HepG2 (cell line): ENCODE data around the gene STK38L. TPM values are rescaled to one million over a fixed set of nuclear protein-coding genes. Genes with fewer than 3 reads are reported as not detected.

Source experiments
- CC2D1A ChIP-seq: sonication (generic); formaldehyde crosslinking; IDR thresholded peaks from 2 replicates; pipeline ENCODE4 v1.8.1; 2023; ENCODE audit warnings: mild to moderate bottlenecking, missing genetic modification reagents
- DPF2 ChIP-seq: sonication (generic); formaldehyde crosslinking; IDR thresholded peaks from 2 replicates; pipeline ENCODE4 v1.4.0; 2020; ENCODE audit warnings: mild to moderate bottlenecking, low read depth, missing genetic modification reagents, borderline replicate concordance
- FOSL1 ChIP-seq: sonication (generic); formaldehyde crosslinking; IDR thresholded peaks from 2 replicates; pipeline ENCODE4 v1.9.0; 2021; ENCODE audit warnings: missing genetic modification reagents, borderline replicate concordance
- FOXP1 ChIP-seq, 2 experiments: fragments of 450-650 bp in 1 of 2; IDR thresholded peaks; 2 replicates each; pipeline ENCODE4 v1.6.1; 2017 to 2018; ENCODE audit warnings: antibody characterized with exemption in 1 of 2
- HMG20B ChIP-seq: conservative IDR thresholded peaks from 2 replicates; pipeline ENCODE4 v1.6.1; 2016; ENCODE audit warnings: missing genetic modification reagents, missing compliant biosample characterization
- HOMEZ ChIP-seq: IDR thresholded peaks from 2 replicates; pipeline ENCODE4 v1.6.1; 2016; ENCODE audit warnings: low read depth
- MZF1 ChIP-seq: sonication (generic); formaldehyde crosslinking; IDR thresholded peaks from 2 replicates; pipeline ENCODE4 v1.8.1; 2023; ENCODE audit warnings: mild to moderate bottlenecking, missing genetic modification reagents, borderline replicate concordance
- U2AF1 ChIP-seq: fragments of 200-400 bp; formaldehyde crosslinking; optimal IDR thresholded peaks from 2 replicates; pipeline ENCODE3; 2017; ENCODE audit warnings: mild to moderate bottlenecking, low read depth, low read length
- ZBTB25 ChIP-seq: IDR thresholded peaks from 2 replicates; pipeline ENCODE4 v1.6.1; 2018; ENCODE audit warnings: missing genetic modification reagents
- ZBTB33 ChIP-seq: sonication (generic); formaldehyde crosslinking; IDR thresholded peaks from 2 replicates; pipeline ENCODE4 v1.4.0; 2020; ENCODE audit warnings: missing genetic modification reagents
- ZBTB38 ChIP-seq: sonication (generic); formaldehyde crosslinking; IDR thresholded peaks from 2 replicates; pipeline ENCODE4 v1.5.1; 2020; ENCODE audit warnings: mild to moderate bottlenecking, missing genetic modification reagents
- ZKSCAN8 ChIP-seq: IDR thresholded peaks from 2 replicates; pipeline ENCODE4 v1.6.1; 2016; ENCODE audit warnings: borderline replicate concordance, missing genetic modification reagents, missing compliant biosample characterization
- ZNF235 ChIP-seq: sonication (generic); formaldehyde crosslinking; IDR thresholded peaks from 2 replicates; pipeline ENCODE4 v1.8.1; 2023; ENCODE audit warnings: mild to moderate bottlenecking, missing genetic modification reagents, borderline replicate concordance
- ZNF33A ChIP-seq: sonication (generic); formaldehyde crosslinking; IDR thresholded peaks from 2 replicates; pipeline ENCODE4 v1.5.1; 2020; ENCODE audit warnings: missing genetic modification reagents, mild to moderate bottlenecking, moderate library complexity, borderline replicate concordance
- ZNF501 ChIP-seq: sonication (generic); formaldehyde crosslinking; IDR thresholded peaks from 2 replicates; pipeline ENCODE4 v1.5.1; 2020; ENCODE audit warnings: mild to moderate bottlenecking, moderate library complexity, missing genetic modification reagents
- ZNF773 ChIP-seq: sonication (generic); formaldehyde crosslinking; IDR thresholded peaks from 2 replicates; pipeline ENCODE4 v1.4.0; 2020; ENCODE audit warnings: missing genetic modification reagents, borderline replicate concordance
- ZSCAN22 ChIP-seq: sonication (generic); formaldehyde crosslinking; IDR thresholded peaks from 2 replicates; pipeline ENCODE4 v1.4.0; 2020; ENCODE audit warnings: mild to moderate bottlenecking, missing genetic modification reagents
- polyA plus RNA-seq, 8 experiments: library from polyadenylated mRNA; depleted of rRNA in 3 of 8; stranded (reverse) in 7 of 8; unstranded in 1 of 8; fragments of >200 nt; fragmentation: Illumina TruSeq in 4 of 8; extraction: Trizol in 4 of 8; gene quantifications; 2 replicates each; pipeline versions ENCODE4 v1.2.1 to v1.2.3, GENCODE V29; 2011 to 2016; ENCODE audit warnings: low read depth in 4 of 8, missing spikeins in 1 of 8, mixed read lengths in 1 of 8; ENCODE audit not compliant: insufficient read depth in 1 of 8
- total RNA-seq, 5 experiments: library from RNA; depleted of rRNA; stranded (reverse); fragments of >200 nt; fragmentation: Illumina TruSeq; extraction: Trizol; gene quantifications; 2 replicates each; pipeline ENCODE4 v1.2.3, GENCODE V29; 2016; ENCODE audit warnings: low read depth in 1 of 5
- TF ChIP-seq, protein P1 (sequence below): sonication (generic); formaldehyde crosslinking; IDR thresholded peaks from 2 replicates; pipeline ENCODE4 v1.9.0; 2022; ENCODE audit warnings: missing genetic modification reagents, mild to moderate bottlenecking, borderline replicate concordance
- TF ChIP-seq, protein P2 (sequence below): sonication (generic); formaldehyde crosslinking; IDR thresholded peaks from 2 replicates; pipeline ENCODE4 v1.5.0; 2020; ENCODE audit warnings: missing genetic modification reagents

The STK38L gene
- total and polyA plus RNA-seq, 2 of the 13 experiments (the other 11 are each of a cell fraction or from before 2014, with no cell fraction given), result 6.1 to 26.4 TPM

DNA sequence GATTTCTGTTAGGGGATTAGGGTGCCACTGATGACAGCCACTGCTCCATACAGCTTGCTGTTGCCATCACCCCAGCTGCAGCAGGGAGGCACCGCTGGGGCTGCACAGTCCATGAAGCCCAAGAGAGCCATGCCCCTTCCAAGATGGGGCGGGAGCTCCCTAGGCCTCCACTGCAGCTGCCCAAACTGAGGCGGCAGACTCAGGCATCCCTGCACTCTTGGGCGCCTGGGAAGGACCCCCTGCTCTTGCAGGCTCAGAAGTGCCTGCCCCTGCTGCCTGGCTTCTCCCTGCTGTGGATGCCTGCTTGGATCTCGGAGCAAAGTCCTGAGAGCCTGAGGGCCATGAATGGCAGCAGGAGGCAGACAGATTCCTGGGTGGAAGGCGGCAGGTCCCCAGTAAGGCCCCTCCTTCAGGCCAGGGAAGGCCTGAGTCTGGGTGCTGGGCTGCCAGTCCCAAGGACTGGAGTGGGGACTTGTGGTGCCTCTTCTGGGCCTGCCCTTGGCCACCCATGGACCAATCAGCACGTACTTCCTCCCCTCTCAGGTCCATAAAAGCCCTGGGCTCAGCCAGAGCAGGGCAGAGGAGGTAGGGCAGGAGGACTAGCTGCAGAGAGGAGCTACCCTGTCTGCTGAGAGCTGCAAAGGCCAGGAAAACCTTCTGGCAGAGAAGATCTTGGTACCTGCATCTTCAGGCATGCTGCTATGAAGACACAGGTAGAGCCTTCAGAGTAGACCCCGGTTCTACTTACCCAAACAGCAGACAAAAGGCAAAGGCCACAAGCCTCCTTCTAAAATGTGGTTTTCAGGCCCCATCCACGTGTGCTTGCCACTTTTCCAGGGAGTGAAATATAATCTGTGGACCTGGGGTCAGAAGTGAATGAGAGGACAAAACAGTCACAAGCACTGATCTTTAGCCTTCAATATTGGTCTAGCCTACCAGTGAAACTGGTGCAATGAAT is 30.0 kb upstream of the STK38L start (continued):
- TF ChIP-seq, protein P1, sequence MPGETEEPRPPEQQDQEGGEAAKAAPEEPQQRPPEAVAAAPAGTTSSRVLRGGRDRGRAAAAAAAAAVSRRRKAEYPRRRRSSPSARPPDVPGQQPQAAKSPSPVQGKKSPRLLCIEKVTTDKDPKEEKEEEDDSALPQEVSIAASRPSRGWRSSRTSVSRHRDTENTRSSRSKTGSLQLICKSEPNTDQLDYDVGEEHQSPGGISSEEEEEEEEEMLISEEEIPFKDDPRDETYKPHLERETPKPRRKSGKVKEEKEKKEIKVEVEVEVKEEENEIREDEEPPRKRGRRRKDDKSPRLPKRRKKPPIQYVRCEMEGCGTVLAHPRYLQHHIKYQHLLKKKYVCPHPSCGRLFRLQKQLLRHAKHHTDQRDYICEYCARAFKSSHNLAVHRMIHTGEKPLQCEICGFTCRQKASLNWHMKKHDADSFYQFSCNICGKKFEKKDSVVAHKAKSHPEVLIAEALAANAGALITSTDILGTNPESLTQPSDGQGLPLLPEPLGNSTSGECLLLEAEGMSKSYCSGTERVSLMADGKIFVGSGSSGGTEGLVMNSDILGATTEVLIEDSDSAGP, result peak; percentile 67
- no peak for TF ChIP-seq HMG20B (CRISPR knock-in tag)
- no peak for TF ChIP-seq ZSCAN22
- TF ChIP-seq MZF1 (CRISPR knock-in tag), result no peak
- TF ChIP-seq ZNF33A, result peak; percentile 91
- no peak for TF ChIP-seq FOSL1 (CRISPR knock-in tag)
- no peak for TF ChIP-seq ZBTB25 (CRISPR knock-in tag)
- TF ChIP-seq DPF2 (CRISPR knock-in tag), result peak; percentile 50; the same call in 1 of the 2 replicates
- no peak for TF ChIP-seq ZNF235 (CRISPR knock-in tag)
- TF ChIP-seq U2AF1, result peak; percentile 49
- TF ChIP-seq ZKSCAN8 (CRISPR knock-in tag), result peak; percentile 50; the same call in 1 of the 2 replicates
- TF ChIP-seq ZBTB38 (CRISPR knock-in tag), result peak; percentile 63; the same call in 1 of the 2 replicates
- TF ChIP-seq HOMEZ (CRISPR knock-in tag), result peak; percentile 41; the same call in 1 of the 2 replicates
- TF ChIP-seq FOXP1 (IDR thresholded peaks at IDR 0.05), result no peak
- TF ChIP-seq FOXP1 (CRISPR knock-in tag; IDR thresholded peaks at IDR 0.05), result no peak; the same call in 1 of the 2 replicates
- no peak for TF ChIP-seq CC2D1A (CRISPR knock-in tag)
- no peak for TF ChIP-seq ZBTB33 (CRISPR knock-in tag)
- TF ChIP-seq ZNF773, result peak; percentile 22; the same call in 1 of the 2 replicates
- TF ChIP-seq, protein P2, sequence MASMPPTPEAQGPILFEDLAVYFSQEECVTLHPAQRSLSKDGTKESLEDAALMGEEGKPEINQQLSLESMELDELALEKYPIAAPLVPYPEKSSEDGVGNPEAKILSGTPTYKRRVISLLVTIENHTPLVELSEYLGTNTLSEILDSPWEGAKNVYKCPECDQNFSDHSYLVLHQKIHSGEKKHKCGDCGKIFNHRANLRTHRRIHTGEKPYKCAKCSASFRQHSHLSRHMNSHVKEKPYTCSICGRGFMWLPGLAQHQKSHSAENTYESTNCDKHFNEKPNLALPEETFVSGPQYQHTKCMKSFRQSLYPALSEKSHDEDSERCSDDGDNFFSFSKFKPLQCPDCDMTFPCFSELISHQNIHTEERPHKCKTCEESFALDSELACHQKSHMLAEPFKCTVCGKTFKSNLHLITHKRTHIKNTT, result no peak
- TF ChIP-seq ZNF501 (CRISPR knock-in tag), result peak; percentile 94
